Mesendoderm (in vitro differentiated cells): ENCODE results near the gene HAGH.
A peak's percentile ranks its signal among the peaks of the same experiment; 100 is the strongest.

Experiments used
- DNase-seq: peaks from one replicate; pipeline ENCODE4 v3.0.0; 2013
- H2AK5ac ChIP-seq: 2 replicates; pipeline ENCODE4 v1.6.1; 2013; ENCODE audit warnings: low read length, inconsistent platforms
- H2BK120ac ChIP-seq: 2 replicates; pipeline ENCODE4 v1.6.1; 2013; ENCODE audit warnings: low read depth, mild to moderate bottlenecking, low read length, moderate library complexity, mixed read lengths
- H2BK15ac ChIP-seq: replicated peaks from 2 replicates; pipeline ENCODE4 v1.6.1; 2013; ENCODE audit warnings: low read depth, mild to moderate bottlenecking, moderate library complexity
- H2BK5ac ChIP-seq: 2 replicates; pipeline ENCODE4 v1.6.1; 2013; ENCODE audit warnings: low read length, inconsistent platforms
- H3K18ac ChIP-seq: 2 replicates; pipeline ENCODE4 v1.6.1; 2013; ENCODE audit warnings: mild to moderate bottlenecking, low read length, mixed read lengths
- H3K23ac ChIP-seq: one replicate; pipeline ENCODE4 v1.6.1; 2013; ENCODE audit warnings: low read length
- H3K27ac ChIP-seq: 2 replicates; pipeline ENCODE4 v1.5.1; 2013; ENCODE audit warnings: low read depth, mild to moderate bottlenecking, inconsistent platforms, low read length, moderate library complexity
- H3K27me3 ChIP-seq: 2 replicates; pipeline ENCODE4 v1.6.1; 2013; ENCODE audit warnings: low read length, control low read depth, mild to moderate bottlenecking, inconsistent platforms; ENCODE audit not compliant: insufficient read depth, poor library complexity
- H3K36me3 ChIP-seq: 2 replicates; pipeline ENCODE4 v1.6.1; 2013; ENCODE audit warnings: low read length, inconsistent platforms; ENCODE audit not compliant: control insufficient read depth, insufficient read depth
- H3K4ac ChIP-seq: one replicate; pipeline ENCODE4 v1.6.1; 2013; ENCODE audit warnings: low read depth, mild to moderate bottlenecking, low read length, moderate library complexity
- H3K4me1 ChIP-seq: 2 replicates; pipeline ENCODE4 v1.6.1; 2013; ENCODE audit warnings: low read depth, low read length, inconsistent platforms; ENCODE audit not compliant: control insufficient read depth
- H3K4me2 ChIP-seq: 2 replicates; pipeline ENCODE4 v1.6.1; 2013; ENCODE audit warnings: low read length
- H3K4me3 ChIP-seq: 2 replicates; pipeline ENCODE4 v1.5.1; 2013; ENCODE audit warnings: mild to moderate bottlenecking, low read length
- H3K56ac ChIP-seq: one replicate; pipeline ENCODE4 v1.6.1; 2013; ENCODE audit warnings: low read length
- H3K79me1 ChIP-seq: 2 replicates; pipeline ENCODE4 v1.6.1; 2013; ENCODE audit warnings: low read length, inconsistent platforms
- H3K79me2 ChIP-seq: 2 replicates; pipeline ENCODE4 v1.6.1; 2013; ENCODE audit warnings: mild to moderate bottlenecking, low read length; ENCODE audit not compliant: control insufficient read depth, insufficient read depth
- H3K9ac ChIP-seq: 2 replicates; pipeline ENCODE4 v1.6.1; 2013; ENCODE audit warnings: low read length, inconsistent platforms
- H4K5ac ChIP-seq: one replicate; pipeline ENCODE4 v1.6.1; 2013; ENCODE audit warnings: low read length
- H4K8ac ChIP-seq: one replicate; pipeline ENCODE4 v1.6.1; 2013; ENCODE audit warnings: low read depth, mild to moderate bottlenecking, control low read depth, low read length, moderate library complexity
- WGBS: extraction: QIAGEN DNeasy Blood & Tissue Kit; methylation state at CpG from one replicate; pipeline ENCODE4 v1.1.7; 2013; ENCODE audit warnings: low lambda C conversion rate, missing lambda C conversion rate; ENCODE audit not compliant: insufficient coverage; ENCODE audit errors: extremely low coverage; 5-methylcytosine and 5-hydroxymethylcytosine counted together

The HAGH gene

GRCh38 chr16:1781254-1781653 lies 45.4 kb downstream of the HAGH start:
- H3K4me3 ChIP-seq = no peak overlapping the region
- no peak overlapping the region for H2BK5ac ChIP-seq
- peak overlapping the region; percentile 88 for H3K4me2 ChIP-seq
- no peak overlapping the region for H2BK120ac ChIP-seq
- H3K4ac ChIP-seq = no peak overlapping the region
- no peaks in the 10 kb centered on the region for H3K36me3 ChIP-seq
- DNase-seq = no peak
- no peak overlapping the region for H4K8ac ChIP-seq
- peak overlapping the region; percentile 81 for H3K9ac ChIP-seq
- peak overlapping the region; percentile 88 for H3K56ac ChIP-seq
- no peak overlapping the region for H3K23ac ChIP-seq
- no peaks in the 10 kb centered on the region for H3K27me3 ChIP-seq
- peaks cover 19% of the 10 kb centered on the region for H3K79me2 ChIP-seq
- no peak overlapping the region for H3K27ac ChIP-seq
- no peaks in the 10 kb centered on the region for H3K4me1 ChIP-seq
- H3K18ac ChIP-seq = no peak overlapping the region
- no peak overlapping the region for H2AK5ac ChIP-seq
- peaks cover 10% of the 10 kb centered on the region for H3K79me1 ChIP-seq
- no CpG with 5 or more reads among the region's 20 CpGs for WGBS
- no peak overlapping the region for H2BK15ac ChIP-seq
- no peak overlapping the region for H4K5ac ChIP-seq

GRCh38 chr16:1780677-1781072 lies 46.0 kb downstream of the HAGH start:
- WGBS = no CpG with 5 or more reads among the region's 6 CpGs
- H3K23ac ChIP-seq = no peak overlapping the region
- peaks cover 16% of the 10 kb centered on the region for H3K79me2 ChIP-seq
- no peak overlapping the region for H3K18ac ChIP-seq
- no peak overlapping the region for H3K4me3 ChIP-seq
- no peak overlapping the region for H2BK5ac ChIP-seq
- no peak overlapping the region for H2BK15ac ChIP-seq
- H3K27me3 ChIP-seq = no peaks in the 10 kb centered on the region
- no peak overlapping the region for H4K5ac ChIP-seq
- H4K8ac ChIP-seq = no peak overlapping the region
- H2BK120ac ChIP-seq = no peak overlapping the region
- no peaks in the 10 kb centered on the region for H3K36me3 ChIP-seq
- H2AK5ac ChIP-seq = no peak overlapping the region
- H3K56ac ChIP-seq = no peak overlapping the region
- H3K79me1 ChIP-seq = peaks cover 7% of the 10 kb centered on the region
- no peak overlapping the region for H3K4me2 ChIP-seq
- H3K4ac ChIP-seq = no peak overlapping the region
- no peak overlapping the region for H3K27ac ChIP-seq
- no peak overlapping the region for H3K9ac ChIP-seq
- no peak for DNase-seq
- H3K4me1 ChIP-seq = no peaks in the 10 kb centered on the region

DNA sequence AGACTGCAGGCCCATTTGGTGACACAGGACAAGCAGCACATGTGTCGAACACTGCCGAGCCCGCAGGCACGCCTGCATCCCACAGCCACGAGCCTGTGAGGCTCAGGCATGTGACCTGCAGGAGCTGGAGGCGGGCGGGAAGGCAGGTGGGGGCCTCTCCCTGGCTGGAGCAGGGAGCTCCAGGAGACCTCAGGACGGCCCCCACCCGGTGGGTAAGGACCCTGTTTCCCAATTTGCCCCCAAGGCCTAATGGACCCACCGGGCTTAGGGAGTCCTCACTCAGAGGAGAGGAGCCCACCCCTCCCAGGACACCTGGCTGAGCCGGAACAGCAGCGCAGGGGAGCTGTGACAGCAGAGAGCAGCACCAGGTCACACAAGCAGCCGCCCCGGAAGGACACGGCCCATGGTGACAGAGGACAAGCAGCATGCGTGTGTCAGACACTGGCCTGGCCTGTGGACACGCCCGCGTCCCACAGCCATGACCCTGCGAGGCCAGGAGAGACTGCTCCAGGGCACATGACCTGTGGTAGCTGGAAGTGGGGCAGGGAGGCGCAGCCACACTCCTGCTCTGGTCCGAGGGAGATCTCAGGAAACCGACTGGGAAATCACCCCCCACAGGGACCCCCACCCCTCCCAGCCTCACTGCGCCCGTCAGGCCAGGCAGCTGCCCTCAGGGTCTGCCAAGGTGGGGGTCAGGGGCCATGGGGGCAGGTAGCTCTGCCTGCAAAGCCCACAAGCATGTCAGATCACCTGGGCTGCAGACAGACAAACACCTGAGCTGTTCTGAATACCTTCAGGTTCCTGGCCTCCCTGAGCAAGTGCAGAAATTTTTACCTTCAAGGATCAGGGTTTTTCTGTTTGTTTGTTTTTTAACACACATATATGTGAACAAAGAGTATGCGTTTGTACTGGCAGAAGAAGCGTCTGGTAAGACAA lies 46.6 kb downstream of the HAGH start:
- Histone ChIP-seq H3K9ac (no peak overlapping the region), H2BK5ac (no peak overlapping the region), H3K56ac (no peak overlapping the region), H3K79me1 (peaks cover 3% of the 10 kb centered on the region), H3K23ac (no peak overlapping the region), H3K27me3 (no peaks in the 10 kb centered on the region), H3K36me3 (no peaks in the 10 kb centered on the region), H3K79me2 (peaks cover 10% of the 10 kb centered on the region), H3K4ac (no peak overlapping the region), H2AK5ac (no peak overlapping the region), H4K8ac (no peak overlapping the region), H3K27ac (no peak overlapping the region), H3K4me2 (no peak overlapping the region), H2BK15ac (no peak overlapping the region), H2BK120ac (no peak overlapping the region), H3K4me1 (no peaks in the 10 kb centered on the region), H4K5ac (no peak overlapping the region), H3K18ac (no peak overlapping the region), H3K4me3 (no peak overlapping the region)
- DNase-seq = no peak
- WGBS = no CpG with 5 or more reads among the region's 27 CpGs

DNA sequence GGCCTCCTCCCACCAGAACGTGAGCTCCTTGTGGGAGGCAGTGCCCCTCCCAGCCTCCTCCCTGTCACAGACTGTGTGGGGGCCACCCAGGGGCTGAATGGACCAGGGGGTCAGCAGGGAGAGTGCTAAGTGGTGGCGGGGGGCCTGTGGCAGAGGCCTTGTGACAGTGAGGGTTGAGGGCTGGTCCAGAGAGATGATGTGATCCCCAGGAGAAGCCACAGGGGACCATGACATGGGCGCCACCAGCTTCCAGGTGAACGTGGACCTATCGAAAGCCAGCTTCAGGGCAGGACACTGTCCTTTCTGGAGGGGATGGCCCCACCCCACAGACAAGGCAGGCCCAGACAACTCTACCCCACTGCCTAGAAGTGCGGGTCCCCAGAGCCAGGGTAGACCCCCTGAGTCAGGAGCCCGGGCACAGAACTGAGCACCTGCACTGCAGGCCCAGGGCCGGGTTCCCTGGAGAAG lies 47.4 kb downstream of the HAGH start:
- Histone ChIP-seq H2AK5ac (no peak overlapping the region), H3K79me2 (peaks cover 8% of the 10 kb centered on the region), H3K79me1 (peaks cover 5% of the 10 kb centered on the region), H3K27ac (no peak overlapping the region), H3K4ac (no peak overlapping the region), H3K18ac (no peak overlapping the region), H4K5ac (no peak overlapping the region), H3K56ac (no peak overlapping the region), H3K9ac (no peak overlapping the region), H3K4me2 (no peak overlapping the region), H3K23ac (no peak overlapping the region), H3K36me3 (no peaks in the 10 kb centered on the region), H4K8ac (no peak overlapping the region), H3K27me3 (no peaks in the 10 kb centered on the region), H2BK15ac (no peak overlapping the region), H3K4me3 (no peak overlapping the region), H3K4me1 (no peaks in the 10 kb centered on the region), H2BK120ac (no peak overlapping the region), H2BK5ac (no peak overlapping the region)
- DNase-seq = no peak
- no CpG with 5 or more reads among the region's 8 CpGs for WGBS

- peaks cover 2% of the 10 kb centered on the region for H3K79me2 ChIP-seq
- no peak overlapping the region for H2BK15ac ChIP-seq
- no peak overlapping the region for H4K8ac ChIP-seq
- no peaks in the 10 kb centered on the region for H3K4me1 ChIP-seq
- no peaks in the 10 kb centered on the region for H3K36me3 ChIP-seq
- H3K4ac ChIP-seq = no peak overlapping the region
- no peak overlapping the region for H3K4me3 ChIP-seq
- no CpG with 5 or more reads among the region's 34 CpGs for WGBS
- no peak overlapping the region for H2AK5ac ChIP-seq
- no peaks in the 10 kb centered on the region for H3K27me3 ChIP-seq
- peaks cover 8% of the 10 kb centered on the region for H3K79me1 ChIP-seq
- DNase-seq = no peak
- no peak overlapping the region for H2BK5ac ChIP-seq
- H3K9ac ChIP-seq = no peak overlapping the region
- no peak overlapping the region for H2BK120ac ChIP-seq
- H3K56ac ChIP-seq = no peak overlapping the region
- H4K5ac ChIP-seq = no peak overlapping the region
- no peak overlapping the region for H3K4me2 ChIP-seq
- no peak overlapping the region for H3K27ac ChIP-seq
- H3K18ac ChIP-seq = no peak overlapping the region
- H3K23ac ChIP-seq = no peak overlapping the region
Observed at GRCh38 chr16:1778200-1779179, 48.1 kb downstream of the HAGH start.
